GM12874 (cell line): ENCODE results near the gene A1BG.

ENCODE experiments used
- CTCF ChIP-seq: IDR thresholded peaks from 2 replicates; pipeline ENCODE4 v1.5.1; 2011; ENCODE audit warnings: low read depth, mild to moderate bottlenecking, control low read depth, low read length, moderate library complexity; ENCODE audit not compliant: insufficient read depth

The A1BG gene

GRCh38 chr19:58398087-58398486 is 44.8 kb upstream of the A1BG start:
- TF ChIP-seq CTCF = no peak

GRCh38 chr19:58397533-58398037 is 44.3 kb upstream of the A1BG start:
- no peak for TF ChIP-seq CTCF

GRCh38 chr19:58396691-58397532 is 43.6 kb upstream of the A1BG start:
- no peak for TF ChIP-seq CTCF

- TF ChIP-seq CTCF = no peak
These were observed 42.8 kb upstream of the A1BG start for GRCh38 chr19:58395979-58396627.

GRCh38 chr19:58395220-58395978 is 42.1 kb upstream of the A1BG start, which contains the start of gene RNF225:
RNF225 (plus strand) TSS chr19:58395656; CDS start chr19:58396090, 434 bp downstream.
- TF ChIP-seq CTCF = no peak

GRCh38 chr19:58394821-58395219 is 41.5 kb upstream of the A1BG start:
- TF ChIP-seq CTCF = no peak

- TF ChIP-seq CTCF = no peak
These were observed 40.4 kb upstream of the A1BG start for GRCh38 chr19:58393725-58394033.
